HTR-8/SVneo (cell line): ENCODE results near the gene RTCA.
"Not testable (repeated sequence)": the region's sequence is repeated elsewhere in the genome, so short reads cannot be mapped to it uniquely, and the experiment has no call there.

Experiments
- DNase-seq: peaks from one replicate; pipeline ENCODE4 v3.0.0; 2011; ENCODE audit warnings: low spot score, mixed read lengths; ENCODE audit not compliant: insufficient read length
- FAIRE-seq: peaks from 2 replicates; lab custom pipeline; 2011; peaks lifted over from hg19 to GRCh38; lab: Jason Lieb, UNC

The RTCA gene

GRCh38 chr1:100256273-100256672, 9.7 kb upstream of the RTCA start:
- FAIRE-seq = not testable (repeated sequence)

GRCh38 chr1:100258427-100258826, 7.6 kb upstream of the RTCA start:
- not testable (repeated sequence) for FAIRE-seq, DNase-seq

More at GRCh38 chr1:100256273-100256672, 9.7 kb upstream of the RTCA start:
- not testable (repeated sequence) for DNase-seq

- DNase-seq (no peak), FAIRE-seq (no peak)
These were observed 4.3 kb upstream of the RTCA start for GRCh38 chr1:100261686-100262085.

GRCh38 chr1:100264081-100264480, 1.9 kb upstream of the RTCA start:
- not testable (repeated sequence) for DNase-seq, FAIRE-seq

- no peak for DNase-seq
- no peak for FAIRE-seq
These were observed 470 bp upstream of the RTCA start for GRCh38 chr1:100265562-100265930.

GRCh38 chr1:100266741-100267140, 725 bp downstream of the RTCA start:
- no peak for FAIRE-seq
- DNase-seq = no peak

- FAIRE-seq (no peak), DNase-seq (no peak)
These were observed 1.3 kb downstream of the RTCA start for GRCh38 chr1:100267284-100267683.

GRCh38 chr1:100268202-100268601, 2.2 kb downstream of the RTCA start:
- FAIRE-seq = no peak
- no peak for DNase-seq

GRCh38 chr1:100277866-100278265, 11.8 kb downstream of the RTCA start:
- FAIRE-seq (no peak), DNase-seq (no peak)

- no peak for FAIRE-seq
- DNase-seq = no peak
These were observed 13.4 kb downstream of the RTCA start for GRCh38 chr1:100279358-100279923.

- FAIRE-seq = no peak
These were observed 14.1 kb downstream of the RTCA start for GRCh38 chr1:100279954-100280682.

GRCh38 chr1:100284591-100284990, 18.6 kb downstream of the RTCA start:
- DNase-seq = no peak

More at GRCh38 chr1:100279954-100280682, 14.1 kb downstream of the RTCA start:
- DNase-seq = no peak

GRCh38 chr1:100287162-100287561, 21.1 kb downstream of the RTCA start:
- DNase-seq (no peak), FAIRE-seq (no peak)

More at GRCh38 chr1:100284591-100284990, 18.6 kb downstream of the RTCA start:
- FAIRE-seq = no peak

- DNase-seq (no peak), FAIRE-seq (no peak)
These were observed 24.3 kb downstream of the RTCA start for GRCh38 chr1:100290291-100290690.

GRCh38 chr1:100292711-100293110, 26.7 kb downstream of the RTCA start:
- DNase-seq (no peak), FAIRE-seq (no peak)

GRCh38 chr1:100296140-100296539, 30.1 kb downstream of the RTCA start:
- no peak for DNase-seq
- no peak for FAIRE-seq

GRCh38 chr1:100296997-100297396, 31.0 kb downstream of the RTCA start:
- DNase-seq, FAIRE-seq: not testable (repeated sequence)

- no peak for DNase-seq
- FAIRE-seq = no peak
These were observed 32.5 kb downstream of the RTCA start for GRCh38 chr1:100298512-100298911.

GRCh38 chr1:100299521-100300222, 33.7 kb downstream of the RTCA start:
- FAIRE-seq = no peak
- no peak for DNase-seq

- DNase-seq = no peak
These were observed 34.7 kb downstream of the RTCA start for GRCh38 chr1:100300691-100301090.

GRCh38 chr1:100302739-100303138, 36.7 kb downstream of the RTCA start:
- DNase-seq (no peak), FAIRE-seq (no peak)

More at GRCh38 chr1:100300691-100301090, 34.7 kb downstream of the RTCA start:
- FAIRE-seq = no peak
